HG03045 (cell line): ENCODE data around the gene MYO1E.
"Not testable (repeated sequence)": the region's sequence is repeated elsewhere in the genome, so short reads cannot be mapped to it uniquely, and the experiment has no call there.

ENCODE experiments used
- ATAC-seq: cut with Tn5 transposase; IDR thresholded peaks from one replicate; pipeline ENCODE4 v1.9.1; 2021; ENCODE audit warnings: mild to moderate bottlenecking, moderate library complexity; ENCODE audit not compliant: unreplicated experiment

The MYO1E gene

GRCh38 chr15:59387196-59387878 lies 14.7 kb upstream of the MYO1E start:
- ATAC-seq: not testable (repeated sequence)

GRCh38 chr15:59385171-59385570 lies 12.5 kb upstream of the MYO1E start:
- no peak for ATAC-seq

GRCh38 chr15:59384507-59384906 lies 11.8 kb upstream of the MYO1E start:
- ATAC-seq: no peak

- no peak for ATAC-seq
Observed at GRCh38 chr15:59380902-59381610, 8.4 kb upstream of the MYO1E start.

GRCh38 chr15:59379531-59379930 lies 6.9 kb upstream of the MYO1E start:
- no peak for ATAC-seq

- ATAC-seq: no peak
Observed at GRCh38 chr15:59378855-59379254, 6.2 kb upstream of the MYO1E start.

GRCh38 chr15:59377924-59378323 lies 5.3 kb upstream of the MYO1E start:
- ATAC-seq: no peak

- no peak for ATAC-seq
Observed at GRCh38 chr15:59376733-59377132, 4.1 kb upstream of the MYO1E start.

GRCh38 chr15:59373215-59373614 lies 544 bp upstream of the MYO1E start:
- ATAC-seq: no peak

- ATAC-seq: peak; percentile 26
Observed at GRCh38 chr15:59371458-59372351, 966 bp downstream of the MYO1E start.

- no peak for ATAC-seq
Observed at GRCh38 chr15:59369597-59369996, 3.1 kb downstream of the MYO1E start.

GRCh38 chr15:59367022-59367451 lies 5.6 kb downstream of the MYO1E start:
- ATAC-seq: no peak

GRCh38 chr15:59366333-59367021 lies 6.2 kb downstream of the MYO1E start:
- no peak for ATAC-seq

- no peak for ATAC-seq
Observed at GRCh38 chr15:59364248-59364647, 8.4 kb downstream of the MYO1E start.

- ATAC-seq: no peak
Observed at GRCh38 chr15:59362331-59362730, 10.3 kb downstream of the MYO1E start.

- no peak for ATAC-seq
Observed at GRCh38 chr15:59360896-59361295, 11.8 kb downstream of the MYO1E start.

- ATAC-seq: no peak
Observed at GRCh38 chr15:59360305-59360704, 12.4 kb downstream of the MYO1E start.

- no peak for ATAC-seq
Observed at GRCh38 chr15:59355730-59356129, 16.9 kb downstream of the MYO1E start.

GRCh38 chr15:59354417-59355031 lies 18.1 kb downstream of the MYO1E start:
- no peak for ATAC-seq

- no peak for ATAC-seq
Observed at GRCh38 chr15:59353994-59354416, 18.7 kb downstream of the MYO1E start.
